ENCODE data around the gene SLC35E1.

The SLC35E1 gene

GRCh38 chr19:16504271-16504670, 67.9 kb downstream of the SLC35E1 start:
- Histone ChIP-seq H3K4me2 (no peak overlapping the region), H3K79me2 (ENCODE audit: insufficient read depth, low read depth) (no peaks in the 10 kb centered on the region), H3K9ac (no peak overlapping the region), H3K4me3 (IDR thresholded peaks at IDR 0.05; ENCODE audit: insufficient read depth, low read depth, low read length) (no peak overlapping the region), H3K4me1 (ENCODE audit: low read depth, poor library complexity, severe bottlenecking) (no peaks in the 10 kb centered on the region), H3K27me3 (ENCODE audit: insufficient read depth, low read depth) (no peaks in the 10 kb centered on the region), H2AFZ (ENCODE audit: low read depth) (no peak overlapping the region), H3K27ac (no peak overlapping the region), H3K36me3 (ENCODE audit: insufficient read depth) (no peaks in the 10 kb centered on the region), H4K20me1 (ENCODE audit: insufficient read depth) (no peaks in the 10 kb centered on the region)
- TF ChIP-seq CTCF (conservative IDR thresholded peaks at IDR 0.05; ENCODE audit: low read depth, low read length) = no peak
